HG03457 (cell line): ENCODE measurements around the gene SPINK7.

Experiments
- ATAC-seq: cut with Tn5 transposase; IDR thresholded peaks from one replicate; pipeline ENCODE4 v1.9.1; 2021; ENCODE audit warnings: moderate number of reproducible peaks; ENCODE audit not compliant: unreplicated experiment

SPINK7 gene

DNA sequence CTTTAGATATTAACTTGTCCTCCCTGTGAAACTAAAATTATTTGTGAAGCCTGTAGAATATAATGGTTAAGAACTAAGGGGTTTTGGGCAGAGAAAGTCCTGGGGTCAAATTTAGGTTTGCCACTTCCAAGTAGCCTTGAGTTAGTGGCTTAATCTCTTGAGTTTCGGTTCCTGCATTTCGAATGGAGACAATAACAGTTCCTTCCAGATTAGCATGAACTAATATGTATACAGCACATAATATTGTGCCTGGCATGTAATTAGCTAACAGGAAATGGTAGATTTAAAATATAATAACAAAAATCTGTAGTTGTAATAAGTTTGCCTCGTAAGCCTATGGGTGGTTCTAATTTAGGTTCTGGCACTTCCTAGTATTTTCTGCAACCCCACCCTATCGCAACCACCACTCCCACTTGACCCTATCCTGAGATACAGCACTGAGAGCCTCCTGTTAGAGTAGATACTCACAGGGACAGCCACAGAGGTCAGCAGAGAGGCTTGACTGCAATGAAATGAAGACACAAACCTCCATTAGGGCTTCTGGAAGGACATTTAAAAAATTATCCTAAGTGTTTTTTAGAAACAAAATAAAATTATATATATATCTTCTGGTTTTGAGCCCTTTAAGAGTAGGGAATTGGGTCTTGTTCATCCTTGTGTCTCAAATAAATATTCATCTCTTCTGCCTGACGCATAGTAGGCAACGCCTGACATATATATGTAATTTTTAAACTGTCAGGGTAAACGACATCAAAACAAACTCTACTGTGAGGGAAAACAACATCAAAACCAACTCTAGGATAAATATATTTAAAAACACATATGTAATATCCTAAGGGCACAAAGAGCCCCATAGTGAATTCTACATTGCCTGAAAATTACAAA is 31.6 kb downstream of the SPINK7 start:
- no peak for ATAC-seq

DNA sequence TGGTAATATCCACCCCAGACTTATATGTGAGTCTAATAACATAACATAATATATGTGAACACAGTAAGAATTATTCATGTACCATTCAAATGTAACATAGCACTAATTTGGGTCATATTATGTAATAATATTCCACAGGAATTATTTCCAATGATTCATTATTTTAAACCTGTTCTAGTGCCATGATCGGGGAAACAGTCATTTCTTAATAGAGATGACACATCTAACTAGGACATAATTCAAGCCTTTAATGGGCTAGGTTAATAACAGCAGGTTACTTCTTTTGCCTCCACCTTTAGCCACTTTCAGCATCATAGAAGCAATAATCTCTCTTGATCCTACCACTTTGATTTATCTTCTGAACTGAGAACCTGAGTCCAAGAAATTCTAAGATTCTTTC is 35.5 kb downstream of the SPINK7 start:
- ATAC-seq: no peak

DNA sequence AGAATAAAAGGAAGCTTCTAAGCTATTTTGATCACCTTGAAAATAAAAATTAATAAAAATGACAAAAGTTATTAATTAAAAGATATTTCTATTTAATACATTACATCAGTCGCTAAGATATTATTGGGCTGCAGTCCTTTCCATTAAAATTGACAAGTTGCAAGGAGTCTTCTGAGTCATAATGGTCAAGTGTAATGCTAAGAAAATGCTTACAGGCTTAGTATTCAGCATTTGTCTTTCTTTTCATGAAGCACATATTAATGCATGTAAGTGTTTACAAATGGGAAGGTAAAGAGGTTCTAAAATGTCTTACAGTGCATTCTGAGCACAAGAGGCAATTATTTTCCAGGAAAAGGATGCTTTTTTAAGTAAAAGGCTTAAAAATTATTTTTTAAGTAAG is 40.5 kb downstream of the SPINK7 start:
- ATAC-seq: no peak

DNA sequence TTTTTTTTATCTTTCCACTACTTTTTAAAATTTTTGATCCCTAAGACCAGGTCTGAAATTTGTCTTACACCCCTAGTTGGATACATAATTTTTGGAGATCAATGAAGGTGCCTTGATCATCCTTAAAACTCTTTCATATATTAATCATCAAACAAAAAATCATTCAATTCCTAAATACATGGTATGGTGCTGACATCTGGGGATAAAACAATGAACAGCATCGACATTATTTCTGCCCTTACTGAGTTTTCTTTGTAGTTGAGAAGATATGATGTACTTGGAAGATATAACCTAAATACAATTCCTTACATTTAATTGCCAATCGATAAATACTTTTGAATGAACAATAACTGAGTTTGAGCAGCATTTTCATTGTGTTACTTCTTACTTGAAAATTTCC is 41.4 kb downstream of the SPINK7 start:
- ATAC-seq: no peak

DNA sequence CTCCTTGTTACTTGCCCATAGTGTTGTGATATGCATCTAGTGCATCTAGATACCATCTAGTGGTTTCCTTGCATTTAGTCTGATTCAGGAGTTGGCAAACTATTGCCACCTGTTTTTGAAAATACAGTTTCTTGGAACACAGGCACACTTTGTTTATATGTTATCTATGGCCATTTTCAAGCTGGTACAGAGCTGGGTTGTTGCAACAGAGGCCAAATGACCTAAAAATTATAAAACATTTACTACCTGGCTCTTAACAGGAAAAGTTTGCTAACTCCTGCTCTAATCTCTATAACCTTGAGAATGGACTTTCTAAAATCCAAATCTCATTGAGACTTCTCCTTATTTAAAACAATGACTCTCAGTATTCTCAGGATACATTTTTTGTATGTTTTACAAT is 52.1 kb downstream of the SPINK7 start:
- no peak for ATAC-seq
